ENCODE measurements around the gene OPN3.

OPN3 gene

DNA sequence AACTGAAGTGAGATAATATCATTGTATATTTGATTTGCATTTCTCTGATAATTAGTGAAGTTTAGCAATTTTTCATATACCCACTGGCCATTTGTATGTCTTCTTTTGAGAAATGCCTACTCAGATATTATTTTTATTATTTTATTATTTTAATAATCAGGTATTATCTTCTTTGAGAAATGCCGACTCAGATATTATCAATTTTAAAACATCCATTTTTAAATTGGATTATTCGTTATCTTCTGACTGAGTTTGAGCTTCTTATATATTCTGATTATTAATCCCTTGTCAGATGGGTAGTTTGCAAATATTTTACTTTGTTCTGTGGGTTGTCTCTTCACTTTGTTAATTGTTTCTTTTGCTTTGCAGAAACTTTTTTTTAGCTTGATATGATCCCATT, 70.3 kb downstream of the OPN3 start:
- 100% methylated on average over 1 of the region's 2 CpGs; no CpG with 5 or more reads in 1 of the 2 experiments for WGBS, 2 experiments
- Histone ChIP-seq H3K4me1 (ENCODE audit: control insufficient read depth, insufficient read depth, low read length) (no peaks in the 10 kb centered on the region), H3K27me3 (ENCODE audit: control insufficient read depth, insufficient read depth, low read length, poor library complexity, severe bottlenecking) (no peaks in the 10 kb centered on the region), H3K36me3 (ENCODE audit: control insufficient read depth, insufficient read depth, low read length) (no peaks in the 10 kb centered on the region), H3K27ac (ENCODE audit: insufficient read depth, low read depth, low read length, poor library complexity, severe bottlenecking) (no peak overlapping the region), H3K9me3 (ENCODE audit: control insufficient read depth, low read length) (no peaks in the 10 kb centered on the region), H3K4me3 (ENCODE audit: insufficient read depth, low read depth, low read length) (no peak overlapping the region)

DNA sequence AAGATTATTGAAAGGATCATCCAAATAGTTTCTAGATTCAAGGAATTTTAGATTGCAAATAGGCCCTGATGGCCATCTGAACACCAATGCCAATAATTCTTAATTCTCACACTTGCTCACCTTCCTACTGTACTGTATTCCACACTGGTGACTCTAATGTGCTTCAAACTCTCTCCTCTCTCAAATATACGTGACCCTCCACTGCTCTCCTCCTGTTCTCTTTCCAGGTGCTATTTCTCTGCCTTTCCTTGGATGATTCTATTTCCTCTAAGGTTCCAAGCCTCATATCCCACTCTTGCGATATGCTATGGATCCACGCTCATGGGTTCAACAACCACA, 79.4 kb downstream of the OPN3 start:
- H3K36me3 ChIP-seq (ENCODE audit: control insufficient read depth, insufficient read depth, low read length) = no peaks in the 10 kb centered on the region
- H3K27ac ChIP-seq (ENCODE audit: insufficient read depth, low read depth, low read length, poor library complexity, severe bottlenecking) = no peak overlapping the region
- H3K4me1 ChIP-seq (ENCODE audit: control insufficient read depth, insufficient read depth, low read length) = no peaks in the 10 kb centered on the region
- WGBS, 2 experiments = 89 to 91% methylated on average over 3 of the region's 3 CpGs
- no peaks in the 10 kb centered on the region for H3K9me3 ChIP-seq (ENCODE audit: control insufficient read depth, low read length)
- no peaks in the 10 kb centered on the region for H3K27me3 ChIP-seq (ENCODE audit: control insufficient read depth, insufficient read depth, low read length, poor library complexity, severe bottlenecking)
- H3K4me3 ChIP-seq (ENCODE audit: insufficient read depth, low read depth, low read length) = no peak overlapping the region

DNA sequence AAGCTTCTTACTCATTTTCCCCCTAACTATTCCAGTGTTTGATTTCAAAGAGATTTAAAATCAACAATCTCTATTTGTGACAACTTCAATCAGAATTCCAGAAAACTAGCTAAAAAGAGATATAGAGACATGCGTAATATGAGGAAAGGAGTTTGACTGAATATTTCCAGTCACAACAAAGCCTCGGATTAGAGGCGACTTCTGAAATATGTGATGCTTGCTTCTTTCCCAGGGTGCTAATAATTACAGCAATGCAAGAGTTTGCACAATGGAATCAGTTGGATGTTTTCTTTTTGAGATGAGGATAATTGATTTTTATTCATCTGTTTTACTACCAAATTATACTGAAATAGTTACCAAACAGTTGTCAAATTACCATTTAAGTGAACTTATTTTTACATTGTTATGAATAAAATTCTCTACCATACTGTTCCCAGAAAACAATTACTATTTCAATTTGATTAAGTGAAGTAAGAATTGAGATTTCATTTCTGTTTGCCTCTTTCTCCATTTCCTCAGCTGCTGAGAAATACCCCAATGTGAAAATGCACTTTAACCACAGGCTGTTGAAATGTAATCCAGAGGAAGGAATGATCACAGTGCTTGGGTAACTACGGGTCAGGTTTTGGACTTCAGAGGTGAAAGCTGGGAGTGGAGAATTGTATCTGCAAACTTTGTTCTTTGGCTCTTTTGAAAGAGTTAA, 79.9 kb downstream of the OPN3 start:
- WGBS, 2 experiments = 93% methylated on average over 4 of the region's 4 CpGs
- H3K9me3 ChIP-seq (ENCODE audit: control insufficient read depth, low read length) = no peaks in the 10 kb centered on the region
- no peak overlapping the region for H3K4me3 ChIP-seq (ENCODE audit: insufficient read depth, low read depth, low read length)
- H3K36me3 ChIP-seq (ENCODE audit: control insufficient read depth, insufficient read depth, low read length) = no peaks in the 10 kb centered on the region
- no peaks in the 10 kb centered on the region for H3K27me3 ChIP-seq (ENCODE audit: control insufficient read depth, insufficient read depth, low read length, poor library complexity, severe bottlenecking)
- H3K27ac ChIP-seq (ENCODE audit: insufficient read depth, low read depth, low read length, poor library complexity, severe bottlenecking) = no peak overlapping the region
- H3K4me1 ChIP-seq (ENCODE audit: control insufficient read depth, insufficient read depth, low read length) = no peaks in the 10 kb centered on the region

DNA sequence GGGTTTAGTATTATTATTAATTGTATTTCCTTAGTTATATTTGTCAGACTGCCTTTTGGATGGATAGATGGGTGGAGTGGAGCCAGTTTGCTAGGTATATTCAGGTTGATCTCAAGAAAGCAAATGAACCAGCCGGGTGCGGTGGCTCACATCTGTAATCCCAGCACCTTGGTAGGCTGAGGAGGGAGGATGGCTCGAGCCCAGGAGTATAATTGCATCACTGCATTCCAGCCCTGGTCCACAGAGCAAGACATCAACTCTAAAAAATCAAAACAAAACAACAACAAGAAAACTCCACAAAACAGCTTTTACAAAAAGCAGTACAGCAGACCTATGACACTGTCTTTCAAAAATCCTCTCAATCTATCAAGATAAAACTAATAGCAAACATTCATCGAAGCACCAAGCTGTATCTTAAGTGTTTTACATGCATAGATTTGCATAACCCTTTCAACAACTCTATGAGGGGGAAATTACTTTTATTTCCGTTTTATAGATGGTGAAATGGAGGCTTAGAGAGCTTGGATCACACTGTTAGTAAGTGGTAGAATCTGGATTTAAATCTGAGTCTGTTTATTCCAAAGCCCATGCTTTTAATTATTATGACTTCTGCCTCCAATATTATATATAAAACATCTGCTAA, 82.5 kb downstream of the OPN3 start:
- Histone ChIP-seq H3K36me3 (ENCODE audit: control insufficient read depth, insufficient read depth, low read length) (no peaks in the 10 kb centered on the region), H3K4me1 (ENCODE audit: control insufficient read depth, insufficient read depth, low read length) (no peaks in the 10 kb centered on the region), H3K27ac (ENCODE audit: insufficient read depth, low read depth, low read length, poor library complexity, severe bottlenecking) (no peak overlapping the region), H3K9me3 (ENCODE audit: control insufficient read depth, low read length) (no peaks in the 10 kb centered on the region), H3K27me3 (ENCODE audit: control insufficient read depth, insufficient read depth, low read length, poor library complexity, severe bottlenecking) (no peaks in the 10 kb centered on the region), H3K4me3 (ENCODE audit: insufficient read depth, low read depth, low read length) (no peak overlapping the region)
- 87 to 90% methylated on average over 5 of the region's 5 CpGs for WGBS, 2 experiments

DNA sequence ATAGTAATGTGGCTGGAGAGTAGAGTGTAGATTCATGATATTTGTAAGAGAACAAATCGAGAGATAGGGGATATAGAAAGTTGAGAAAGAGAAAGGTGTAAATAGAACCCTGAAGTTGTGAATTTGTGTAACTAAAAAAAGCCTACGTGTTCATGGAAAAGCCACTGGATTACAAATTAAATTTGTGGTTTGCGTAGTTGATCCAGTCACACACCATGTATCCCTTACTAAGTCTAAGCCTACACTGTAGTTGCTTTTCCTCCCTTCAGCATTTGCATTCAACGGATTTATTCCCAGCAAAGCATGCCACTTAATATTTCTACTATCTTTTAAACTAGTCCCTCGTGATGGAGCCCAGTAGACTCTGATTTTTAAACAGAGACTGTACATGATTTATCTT, 83.1 kb downstream of the OPN3 start:
- H3K27me3 ChIP-seq (ENCODE audit: control insufficient read depth, insufficient read depth, low read length, poor library complexity, severe bottlenecking) = no peaks in the 10 kb centered on the region
- H3K4me1 ChIP-seq (ENCODE audit: control insufficient read depth, insufficient read depth, low read length) = no peaks in the 10 kb centered on the region
- no peaks in the 10 kb centered on the region for H3K9me3 ChIP-seq (ENCODE audit: control insufficient read depth, low read length)
- 93 to 95% methylated on average over 5 of the region's 5 CpGs for WGBS, 2 experiments
- H3K27ac ChIP-seq (ENCODE audit: insufficient read depth, low read depth, low read length, poor library complexity, severe bottlenecking) = no peak overlapping the region
- no peaks in the 10 kb centered on the region for H3K36me3 ChIP-seq (ENCODE audit: control insufficient read depth, insufficient read depth, low read length)
- H3K4me3 ChIP-seq (ENCODE audit: insufficient read depth, low read depth, low read length) = no peak overlapping the region

DNA sequence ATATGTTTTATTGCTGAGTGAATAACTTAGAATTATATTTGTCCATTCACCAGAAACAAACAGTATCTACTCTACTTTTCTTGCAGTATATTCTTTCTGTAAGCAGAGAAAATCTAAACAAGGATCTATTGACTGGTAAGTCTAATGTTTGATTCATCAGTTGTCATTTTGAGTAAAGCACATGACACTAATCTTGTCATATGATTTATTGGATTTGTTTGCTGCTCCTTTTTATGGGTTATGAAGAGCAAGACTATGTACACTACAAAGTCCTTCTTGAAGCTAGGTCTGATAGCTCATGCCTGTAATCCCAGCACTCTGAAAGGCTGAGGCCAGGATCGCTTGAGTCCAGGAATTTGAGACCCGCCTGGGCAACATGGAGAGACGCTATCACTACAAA, 84.6 kb downstream of the OPN3 start:
- no peaks in the 10 kb centered on the region for H3K9me3 ChIP-seq (ENCODE audit: control insufficient read depth, low read length)
- no peak overlapping the region for H3K4me3 ChIP-seq (ENCODE audit: insufficient read depth, low read depth, low read length)
- no peaks in the 10 kb centered on the region for H3K4me1 ChIP-seq (ENCODE audit: control insufficient read depth, insufficient read depth, low read length)
- H3K27ac ChIP-seq (ENCODE audit: insufficient read depth, low read depth, low read length, poor library complexity, severe bottlenecking) = no peak overlapping the region
- no peaks in the 10 kb centered on the region for H3K27me3 ChIP-seq (ENCODE audit: control insufficient read depth, insufficient read depth, low read length, poor library complexity, severe bottlenecking)
- 91 to 96% methylated on average over 3 of the region's 3 CpGs for WGBS, 2 experiments
- H3K36me3 ChIP-seq (ENCODE audit: control insufficient read depth, insufficient read depth, low read length) = no peaks in the 10 kb centered on the region

DNA sequence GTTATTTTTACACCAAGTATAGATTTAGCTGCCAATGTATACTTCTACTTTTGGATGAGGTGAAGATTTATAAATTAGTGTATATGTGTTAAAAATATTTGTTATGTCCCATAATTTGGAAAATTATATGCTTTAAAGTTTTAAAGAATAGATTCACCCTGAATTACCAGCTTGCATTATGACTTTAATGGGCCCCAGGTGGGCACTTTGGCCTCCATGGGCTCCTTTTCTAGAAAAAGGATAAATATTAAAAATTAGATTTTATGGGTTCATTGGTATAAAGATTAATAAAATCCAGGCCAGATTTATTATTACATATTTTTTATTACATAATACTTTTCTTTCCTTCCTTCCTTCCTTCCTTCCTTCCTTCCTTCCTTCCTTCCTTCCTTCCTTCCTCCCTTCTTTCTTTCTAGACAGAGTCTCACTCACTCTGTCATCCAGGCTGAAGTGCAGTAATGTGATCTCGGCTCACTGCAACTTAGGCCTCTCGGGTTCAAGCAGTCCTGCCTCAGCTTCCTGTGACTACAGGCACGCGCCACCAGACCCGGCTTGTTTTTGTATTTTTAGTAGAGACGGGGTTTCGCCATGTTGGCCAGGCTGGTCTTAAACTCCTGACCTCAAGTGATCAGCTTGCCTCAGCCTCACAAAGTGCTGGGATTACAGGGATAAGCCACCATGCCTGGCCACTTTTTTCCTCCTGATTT, 86.1 kb downstream of the OPN3 start:
- Histone ChIP-seq H3K4me1 (ENCODE audit: control insufficient read depth, insufficient read depth, low read length) (no peaks in the 10 kb centered on the region), H3K9me3 (ENCODE audit: control insufficient read depth, low read length) (no peaks in the 10 kb centered on the region), H3K36me3 (ENCODE audit: control insufficient read depth, insufficient read depth, low read length) (no peaks in the 10 kb centered on the region), H3K27ac (ENCODE audit: insufficient read depth, low read depth, low read length, poor library complexity, severe bottlenecking) (no peak overlapping the region), H3K27me3 (ENCODE audit: control insufficient read depth, insufficient read depth, low read length, poor library complexity, severe bottlenecking) (no peaks in the 10 kb centered on the region), H3K4me3 (ENCODE audit: insufficient read depth, low read depth, low read length) (no peak overlapping the region)
- 91 to 95% methylated on average over 7 of the region's 7 CpGs for WGBS, 2 experiments

DNA sequence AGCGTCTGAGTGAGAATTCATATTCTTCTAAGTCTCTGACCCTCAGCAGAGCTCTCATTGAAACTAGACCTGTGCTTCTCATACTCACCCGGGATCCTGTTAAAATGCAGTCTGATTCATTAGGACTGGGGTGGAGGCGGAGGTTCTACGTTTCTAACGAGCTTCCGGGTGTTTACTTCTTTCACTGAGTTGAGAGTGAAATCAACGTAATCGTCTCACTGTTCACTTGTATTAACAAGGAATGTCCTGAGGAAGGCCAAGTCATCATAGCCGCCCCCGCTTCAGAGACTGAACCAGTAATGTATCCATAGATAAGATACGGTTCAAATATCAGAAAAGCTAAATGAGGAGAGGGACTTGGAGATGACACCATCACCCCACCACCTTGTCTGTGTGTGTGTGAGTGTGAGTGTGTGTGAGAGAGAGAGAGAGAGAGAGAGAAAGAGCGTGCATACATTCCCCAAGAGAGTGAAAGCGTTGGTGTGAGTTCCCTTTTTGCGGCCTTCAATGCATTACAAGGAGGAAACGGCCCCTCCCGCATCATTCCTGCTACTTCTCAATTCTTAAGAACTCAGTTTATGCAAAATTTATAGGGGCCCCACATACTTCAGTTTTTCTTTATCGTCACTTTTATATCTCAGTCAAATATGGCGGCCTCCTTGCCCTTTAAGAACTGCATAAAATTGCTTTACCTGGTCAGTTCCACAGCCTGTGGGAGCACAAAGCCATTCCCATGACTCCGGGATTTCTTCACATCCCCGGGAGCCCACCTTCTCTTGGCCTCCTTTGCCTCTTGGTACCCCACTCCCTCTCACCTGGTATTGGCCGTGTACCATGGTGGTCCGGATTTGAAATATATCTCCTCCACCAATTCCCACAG, 88.2 kb downstream of the OPN3 start:
- Histone ChIP-seq H3K36me3 (ENCODE audit: control insufficient read depth, insufficient read depth, low read length) (no peaks in the 10 kb centered on the region), H3K9me3 (ENCODE audit: control insufficient read depth, low read length) (no peaks in the 10 kb centered on the region), H3K27ac (ENCODE audit: insufficient read depth, low read depth, low read length, poor library complexity, severe bottlenecking) (no peak overlapping the region), H3K27me3 (ENCODE audit: control insufficient read depth, insufficient read depth, low read length, poor library complexity, severe bottlenecking) (no peaks in the 10 kb centered on the region), H3K4me3 (ENCODE audit: insufficient read depth, low read depth, low read length) (no peak overlapping the region), H3K4me1 (ENCODE audit: control insufficient read depth, insufficient read depth, low read length) (no peaks in the 10 kb centered on the region)
- WGBS, 2 experiments = 92 to 94% methylated on average over 22 of the region's 22 CpGs

DNA sequence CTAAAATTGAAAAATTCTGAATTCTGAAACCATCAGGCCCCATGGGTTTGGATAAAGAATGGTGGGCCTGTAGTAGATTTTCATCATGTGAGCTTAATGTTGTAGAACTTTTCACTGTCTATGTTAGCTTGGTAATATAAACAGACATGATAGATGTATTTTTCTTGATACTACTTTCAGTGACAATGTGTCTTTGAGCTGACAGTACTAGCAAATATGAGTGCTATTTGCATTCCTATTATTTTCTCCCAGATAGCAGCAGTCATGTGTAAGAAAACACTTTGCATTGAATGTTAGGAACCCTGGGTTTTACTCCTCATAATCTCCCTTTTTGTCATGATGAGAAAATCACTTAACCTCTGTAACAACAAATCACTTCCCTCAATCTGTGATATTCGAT, 89.9 kb downstream of the OPN3 start:
- Histone ChIP-seq H3K9me3 (ENCODE audit: control insufficient read depth, low read length) (no peaks in the 10 kb centered on the region), H3K4me3 (ENCODE audit: insufficient read depth, low read depth, low read length) (no peak overlapping the region), H3K4me1 (ENCODE audit: control insufficient read depth, insufficient read depth, low read length) (no peaks in the 10 kb centered on the region), H3K27ac (ENCODE audit: insufficient read depth, low read depth, low read length, poor library complexity, severe bottlenecking) (no peak overlapping the region), H3K36me3 (ENCODE audit: control insufficient read depth, insufficient read depth, low read length) (no peaks in the 10 kb centered on the region), H3K27me3 (ENCODE audit: control insufficient read depth, insufficient read depth, low read length, poor library complexity, severe bottlenecking) (no peaks in the 10 kb centered on the region)
- 90 to 91% methylated on average over 1 of the region's 1 CpG for WGBS, 2 experiments

DNA sequence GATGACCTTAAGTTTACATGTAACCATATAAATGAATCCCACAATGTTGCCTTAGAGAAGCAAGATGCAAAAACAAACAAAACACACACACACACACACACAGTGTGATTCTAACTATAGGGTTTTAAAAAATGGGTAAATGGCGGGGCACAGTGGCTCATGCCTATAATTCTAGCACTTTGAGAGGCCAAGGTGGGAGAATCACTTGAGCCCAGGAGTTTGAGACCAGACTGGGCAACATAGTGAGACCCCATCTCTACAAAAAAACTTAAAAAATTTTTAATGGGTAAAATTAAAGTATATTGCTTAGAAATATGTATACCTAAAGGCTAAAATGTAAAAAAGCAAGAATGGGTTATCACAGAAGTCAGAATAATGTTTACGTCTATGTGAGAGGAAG, 92.2 kb downstream of the OPN3 start:
- WGBS, 2 experiments = 87 to 94% methylated on average over 2 of the region's 2 CpGs

More for the DNA sequence above, 92.2 kb downstream of the OPN3 start:
- no peaks in the 10 kb centered on the region for H3K4me1 ChIP-seq (ENCODE audit: control insufficient read depth, insufficient read depth, low read length)
- no peaks in the 10 kb centered on the region for H3K36me3 ChIP-seq (ENCODE audit: control insufficient read depth, insufficient read depth, low read length)
- no peaks in the 10 kb centered on the region for H3K9me3 ChIP-seq (ENCODE audit: control insufficient read depth, low read length)
- H3K4me3 ChIP-seq (ENCODE audit: insufficient read depth, low read depth, low read length) = no peak overlapping the region
- H3K27ac ChIP-seq (ENCODE audit: insufficient read depth, low read depth, low read length, poor library complexity, severe bottlenecking) = no peak overlapping the region
- no peaks in the 10 kb centered on the region for H3K27me3 ChIP-seq (ENCODE audit: control insufficient read depth, insufficient read depth, low read length, poor library complexity, severe bottlenecking)
